IMR-90 (cell line): ENCODE measurements around the gene UNC5A.

Experiments used
- BHLHE40 ChIP-seq: fragments of 150-350 bp; IDR thresholded peaks from 2 replicates; pipeline ENCODE4 v1.6.1; 2016; ENCODE audit warnings: mild to moderate bottlenecking, low read depth, low read length
- CEBPB ChIP-seq: IDR thresholded peaks from 2 replicates; pipeline ENCODE4 v1.6.1; 2012; ENCODE audit warnings: low read depth, low read length, improper control_type of control experiment
- FOS ChIP-seq: fragments of 150-350 bp; IDR thresholded peaks from 2 replicates; pipeline ENCODE4 v1.6.1; 2016; ENCODE audit warnings: low read depth, low read length
- POLR2A ChIP-seq: IDR thresholded peaks from 2 replicates; pipeline ENCODE4 v1.6.1; 2012; ENCODE audit warnings: mild to moderate bottlenecking, low read depth, low read length
- RAD21 ChIP-seq: IDR thresholded peaks from 2 replicates; pipeline ENCODE4 v1.6.1; 2012; ENCODE audit warnings: low read length, improper control_type of control experiment
- RCOR1 ChIP-seq: IDR thresholded peaks from 2 replicates; pipeline ENCODE4 v1.6.1; 2012; ENCODE audit warnings: mild to moderate bottlenecking, low read length, improper control_type of control experiment; ENCODE audit not compliant: insufficient replicate concordance
- TF ChIP-seq, protein P1 (sequence below): conservative IDR thresholded peaks from 2 replicates; pipeline ENCODE4 v1.5.1; 2012; ENCODE audit warnings: mild to moderate bottlenecking, low read depth, low read length, improper control_type of control experiment

DNA sequence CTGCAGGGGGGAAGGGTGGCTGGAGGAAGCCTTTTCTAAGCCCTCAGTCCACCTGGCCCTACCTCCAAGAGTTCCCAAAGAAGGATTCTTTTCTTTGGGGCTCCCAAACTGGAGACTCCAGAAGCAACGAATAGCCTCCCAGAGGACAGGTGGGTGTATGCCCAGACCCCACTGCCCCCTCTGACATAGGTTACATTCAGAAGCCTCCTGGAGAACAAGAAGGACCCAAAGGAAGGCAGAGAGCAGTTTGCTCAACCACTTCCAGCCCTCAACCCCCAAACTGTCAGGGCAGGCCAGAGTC is 78.5 kb downstream of the UNC5A start:
- TF ChIP-seq, protein P1, sequence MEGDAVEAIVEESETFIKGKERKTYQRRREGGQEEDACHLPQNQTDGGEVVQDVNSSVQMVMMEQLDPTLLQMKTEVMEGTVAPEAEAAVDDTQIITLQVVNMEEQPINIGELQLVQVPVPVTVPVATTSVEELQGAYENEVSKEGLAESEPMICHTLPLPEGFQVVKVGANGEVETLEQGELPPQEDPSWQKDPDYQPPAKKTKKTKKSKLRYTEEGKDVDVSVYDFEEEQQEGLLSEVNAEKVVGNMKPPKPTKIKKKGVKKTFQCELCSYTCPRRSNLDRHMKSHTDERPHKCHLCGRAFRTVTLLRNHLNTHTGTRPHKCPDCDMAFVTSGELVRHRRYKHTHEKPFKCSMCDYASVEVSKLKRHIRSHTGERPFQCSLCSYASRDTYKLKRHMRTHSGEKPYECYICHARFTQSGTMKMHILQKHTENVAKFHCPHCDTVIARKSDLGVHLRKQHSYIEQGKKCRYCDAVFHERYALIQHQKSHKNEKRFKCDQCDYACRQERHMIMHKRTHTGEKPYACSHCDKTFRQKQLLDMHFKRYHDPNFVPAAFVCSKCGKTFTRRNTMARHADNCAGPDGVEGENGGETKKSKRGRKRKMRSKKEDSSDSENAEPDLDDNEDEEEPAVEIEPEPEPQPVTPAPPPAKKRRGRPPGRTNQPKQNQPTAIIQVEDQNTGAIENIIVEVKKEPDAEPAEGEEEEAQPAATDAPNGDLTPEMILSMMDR, result no peak
- TF ChIP-seq RCOR1 (no peak), FOS (no peak), POLR2A (no peak), CEBPB (no peak), BHLHE40 (no peak), RAD21 (no peak)
